CD4-positive, CD25-positive, alpha-beta regulatory T cell (primary cell): ENCODE results near the gene ACTR3C. TPM values are rescaled to one million over a fixed set of nuclear protein-coding genes. Genes with fewer than 3 reads are reported as not detected.
"Not testable (repeated sequence)": the region's sequence is repeated elsewhere in the genome, so short reads cannot be mapped to it uniquely, and the experiment has no call there.

ENCODE experiments used
- ATAC-seq, 2 donors: fragments of 150-1000 bp; cut with Tn5 transposase; one replicate each; pipeline ENCODE4 v1.10.0; 2021; ENCODE audit warnings: low read depth in 2 of 2, moderate number of reproducible peaks in 2 of 2, moderate library complexity in 1 of 2
- DNase-seq, 3 donors: peaks; one replicate each; pipeline versions ENCODE4 v3.0.0 to v3.0.0-alpha.2; 2012 to 2022; ENCODE audit warnings: mixed read lengths in 1 of 3
- H3K27ac ChIP-seq: one replicate; pipeline ENCODE4 v1.7.0; 2013; ENCODE audit warnings: mild to moderate bottlenecking, low read length; ENCODE audit not compliant: insufficient read depth, poor library complexity, severe bottlenecking
- H3K27me3 ChIP-seq: one replicate; pipeline ENCODE4 v1.7.0; 2013; ENCODE audit warnings: low read length; ENCODE audit not compliant: control insufficient read depth, insufficient read depth
- H3K36me3 ChIP-seq: one replicate; pipeline ENCODE4 v1.7.0; 2013; ENCODE audit warnings: mild to moderate bottlenecking, low read length, moderate library complexity; ENCODE audit not compliant: control insufficient read depth, insufficient read depth
- H3K4me1 ChIP-seq: 2 replicates; pipeline ENCODE4 v1.7.0; 2013; ENCODE audit warnings: mild to moderate bottlenecking, low read length; ENCODE audit not compliant: insufficient read depth, control insufficient read depth, poor library complexity, severe bottlenecking
- H3K4me3 ChIP-seq: one replicate; pipeline ENCODE4 v1.7.0; 2013; ENCODE audit warnings: low read depth, mild to moderate bottlenecking, low read length, moderate library complexity
- H3K9me3 ChIP-seq, 2 experiments: 1 replicate in 1 of 2; 2 replicates in 1 of 2; pipeline ENCODE4 v1.7.0; 2013; ENCODE audit warnings: low read length in 2 of 2, mild to moderate bottlenecking in 1 of 2, moderate library complexity in 1 of 2; ENCODE audit not compliant: control insufficient read depth in 2 of 2
- H3K27ac Mint-ChIP-seq, 3 donors: one replicate each; pipeline ENCODE4 v1.8.0; 2020 to 2022; ENCODE audit warnings: mild to moderate bottlenecking in 3 of 3, mixed read lengths in 3 of 3, moderate library complexity in 2 of 3
- H3K27me3 Mint-ChIP-seq: one replicate; pipeline ENCODE4 v1.8.0; 2022; ENCODE audit warnings: mild to moderate bottlenecking, mixed read lengths
- H3K36me3 Mint-ChIP-seq: one replicate; pipeline ENCODE4 v1.8.0; 2020; ENCODE audit warnings: mixed read lengths
- H3K4me1 Mint-ChIP-seq, 4 donors: one replicate each; pipeline ENCODE4 v1.8.0; 2020 to 2022; ENCODE audit warnings: mixed read lengths in 4 of 4, mild to moderate bottlenecking in 1 of 4
- H3K4me3 Mint-ChIP-seq, 4 donors: one replicate each; pipeline ENCODE4 v1.8.0; 2020 to 2022; ENCODE audit warnings: mild to moderate bottlenecking in 4 of 4, mixed read lengths in 4 of 4, moderate library complexity in 3 of 4
- H3K9me3 Mint-ChIP-seq, 7 donors: one replicate each; pipeline ENCODE4 v1.8.0; 2020 to 2022; ENCODE audit warnings: mixed read lengths in 7 of 7, mild to moderate bottlenecking in 3 of 7, moderate library complexity in 2 of 7
- polyA plus RNA-seq, 4 donors: library from polyadenylated mRNA; unstranded; fragments of 300-500 nt; fragmentation: Illumina TruSeq; gene quantifications; one replicate each; pipeline ENCODE4 v1.2.3, GENCODE V29; 2021
- total RNA-seq: library from RNA; stranded (reverse); gene quantifications from one replicate; pipeline ENCODE4 v1.2.3, GENCODE V29; 2022

The ACTR3C gene
- total and polyA plus RNA-seq, 5 donors from 2014 or later, result 4.3 to 17.2 (median 5.0) TPM

DNA sequence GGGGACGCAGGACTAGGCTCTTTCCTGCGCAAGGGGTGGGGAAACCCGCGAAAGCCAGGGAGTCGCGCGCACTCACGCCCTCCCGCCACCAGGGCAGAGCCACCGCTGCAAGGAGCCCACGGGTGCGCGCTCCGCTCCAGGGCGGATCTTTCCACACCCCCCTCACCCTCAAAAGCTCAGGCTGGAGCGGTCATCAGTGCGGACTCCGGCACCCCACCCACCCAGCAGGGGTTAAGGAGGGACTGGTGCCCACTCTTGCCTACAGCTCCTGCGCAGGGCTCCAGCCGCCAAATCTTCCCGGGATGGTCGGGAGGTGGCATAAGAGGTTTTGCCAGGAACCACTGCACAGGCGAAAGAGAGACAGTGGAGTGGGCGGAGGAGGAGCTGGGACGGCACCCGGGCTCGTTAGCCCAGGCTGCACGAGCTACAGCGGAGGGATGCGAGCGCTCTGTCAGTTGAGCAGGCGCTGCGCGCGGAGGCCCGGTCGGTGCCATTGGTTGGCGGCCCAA lies 102.6 kb downstream of the ACTR3C start:
- not testable (repeated sequence) for H3K36me3 Mint-ChIP-seq, H3K27ac ChIP-seq, DNase-seq, H3K27me3 ChIP-seq, H3K4me3 ChIP-seq, H3K9me3 ChIP-seq, ATAC-seq, H3K4me3 Mint-ChIP-seq, H3K4me1 ChIP-seq, H3K36me3 ChIP-seq, H3K27ac Mint-ChIP-seq, H3K4me1 Mint-ChIP-seq
- peaks cover 24% of the 10 kb centered on the region for H3K27me3 Mint-ChIP-seq
- peaks cover 0 to 11% (median 1%) of the 10 kb centered on the region in 7 donors for H3K9me3 Mint-ChIP-seq

DNA sequence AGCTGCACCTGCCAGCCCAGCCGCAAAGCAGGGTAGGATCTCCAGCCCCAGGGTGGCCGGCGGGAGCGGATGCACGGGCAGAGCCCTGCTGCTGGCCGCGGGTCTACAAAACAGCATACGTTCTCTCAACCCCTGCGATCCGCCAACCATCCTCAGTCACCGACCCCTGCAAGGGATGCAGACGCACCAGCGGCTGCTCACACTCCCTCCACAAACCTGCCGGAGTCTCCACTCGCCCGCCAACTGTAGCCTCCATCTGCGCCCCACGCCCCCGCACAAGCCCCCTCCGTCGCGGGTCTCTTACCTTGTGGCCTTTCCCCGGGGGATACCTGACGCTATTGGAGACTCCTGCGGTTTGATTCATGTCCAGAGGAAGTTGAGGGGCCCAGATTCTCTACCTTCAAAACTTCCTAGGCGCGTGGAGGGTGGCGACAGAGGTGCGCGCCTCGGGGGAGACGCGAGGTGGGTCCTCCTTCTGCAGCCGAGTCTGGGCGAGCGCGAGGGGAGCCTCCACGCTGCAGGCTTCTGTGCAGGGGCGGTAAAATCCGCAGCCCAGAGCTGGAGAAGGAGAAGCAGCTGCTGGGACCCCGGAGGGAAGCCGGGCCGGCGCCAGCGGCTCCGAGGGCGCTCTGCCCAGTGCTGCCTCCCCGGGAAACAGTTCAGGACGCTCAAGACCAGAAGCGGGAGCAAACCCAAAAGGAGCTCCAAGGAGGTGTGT lies 103.2 kb downstream of the ACTR3C start:
- H3K27me3 ChIP-seq, H3K27ac Mint-ChIP-seq, ATAC-seq, H3K9me3 ChIP-seq, H3K4me3 ChIP-seq, H3K27ac ChIP-seq, H3K36me3 Mint-ChIP-seq, H3K4me1 ChIP-seq, H3K9me3 Mint-ChIP-seq, DNase-seq, H3K4me1 Mint-ChIP-seq, H3K36me3 ChIP-seq: not testable (repeated sequence)
- Mint-ChIP-seq H3K4me3 (peak overlapping the region in 1 of 4 donors; percentile 28), H3K27me3 (peaks cover 21% of the 10 kb centered on the region)

DNA sequence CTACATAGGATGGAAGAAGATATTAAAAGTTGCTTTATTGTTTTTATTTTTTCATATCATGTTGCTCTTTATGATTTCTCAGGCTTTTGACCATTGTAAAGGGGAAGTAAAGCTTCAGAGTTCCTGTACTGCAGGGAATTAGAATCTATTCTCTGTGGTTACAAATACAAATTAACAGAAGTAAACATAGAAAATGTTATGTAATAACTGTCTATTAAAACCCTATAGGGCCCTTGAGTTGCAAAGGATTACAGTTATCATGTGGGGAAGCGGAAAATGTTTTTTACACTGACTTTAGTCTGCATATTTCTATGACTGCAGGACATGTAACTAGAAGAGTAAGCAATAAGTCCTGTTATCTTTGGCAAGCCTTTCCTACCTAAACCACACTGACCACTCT lies 116.5 kb downstream of the ACTR3C start:
- H3K27ac ChIP-seq, H3K9me3 ChIP-seq, H3K4me3 ChIP-seq, H3K27me3 ChIP-seq, ATAC-seq, DNase-seq, H3K9me3 Mint-ChIP-seq, H3K36me3 ChIP-seq, H3K27ac Mint-ChIP-seq, H3K4me1 ChIP-seq, H3K4me1 Mint-ChIP-seq, H3K36me3 Mint-ChIP-seq, H3K4me3 Mint-ChIP-seq, H3K27me3 Mint-ChIP-seq: not testable (repeated sequence)

DNA sequence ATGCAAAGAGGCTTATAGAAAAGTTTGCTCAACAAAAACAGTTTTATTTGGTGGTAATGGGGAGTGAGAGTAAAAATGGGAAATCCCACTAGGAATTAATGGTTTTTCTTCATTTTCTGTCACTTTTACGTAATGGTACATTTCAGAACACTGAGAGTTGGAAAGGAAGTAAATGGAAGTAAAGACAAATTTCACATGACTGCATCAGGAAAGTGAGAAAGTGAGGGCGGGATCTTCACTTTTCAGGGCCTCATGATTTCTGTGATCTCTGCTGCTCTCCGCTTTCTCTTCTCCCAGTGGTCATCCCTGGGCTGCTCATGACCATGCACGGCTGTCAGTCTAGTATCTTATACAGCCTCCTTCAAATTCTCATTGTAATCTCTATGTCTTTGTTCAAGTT lies 117.5 kb downstream of the ACTR3C start:
- H3K9me3 Mint-ChIP-seq, H3K36me3 Mint-ChIP-seq, H3K36me3 ChIP-seq, H3K4me3 Mint-ChIP-seq, H3K27ac Mint-ChIP-seq, H3K4me3 ChIP-seq, ATAC-seq, H3K27me3 ChIP-seq, DNase-seq, H3K4me1 Mint-ChIP-seq, H3K4me1 ChIP-seq, H3K27me3 Mint-ChIP-seq, H3K9me3 ChIP-seq, H3K27ac ChIP-seq: not testable (repeated sequence)

DNA sequence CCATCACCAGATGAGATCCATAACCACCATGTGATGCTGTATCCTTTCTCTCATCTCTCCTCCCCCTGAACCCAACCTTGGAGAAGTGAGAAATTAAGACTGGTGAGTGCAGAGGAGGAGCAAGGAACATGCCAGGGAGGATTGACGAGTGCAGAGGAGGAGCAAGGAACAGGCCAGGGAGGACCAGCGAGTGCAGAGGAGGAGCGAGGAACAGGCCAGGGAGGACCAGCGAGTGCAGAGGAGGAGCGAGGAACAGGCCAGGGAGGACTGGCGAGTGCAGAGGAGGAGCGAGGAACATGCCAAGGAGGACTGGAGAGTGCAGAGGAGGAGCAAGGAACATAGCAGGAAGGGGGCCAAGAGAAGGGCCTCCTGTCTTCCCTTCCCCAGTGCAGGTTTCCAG lies 118.8 kb downstream of the ACTR3C start:
- H3K4me1 ChIP-seq, H3K36me3 Mint-ChIP-seq, H3K27ac ChIP-seq, ATAC-seq, H3K27me3 ChIP-seq, DNase-seq, H3K4me3 Mint-ChIP-seq, H3K36me3 ChIP-seq, H3K4me3 ChIP-seq, H3K9me3 Mint-ChIP-seq, H3K27ac Mint-ChIP-seq, H3K27me3 Mint-ChIP-seq, H3K9me3 ChIP-seq, H3K4me1 Mint-ChIP-seq: not testable (repeated sequence)

DNA sequence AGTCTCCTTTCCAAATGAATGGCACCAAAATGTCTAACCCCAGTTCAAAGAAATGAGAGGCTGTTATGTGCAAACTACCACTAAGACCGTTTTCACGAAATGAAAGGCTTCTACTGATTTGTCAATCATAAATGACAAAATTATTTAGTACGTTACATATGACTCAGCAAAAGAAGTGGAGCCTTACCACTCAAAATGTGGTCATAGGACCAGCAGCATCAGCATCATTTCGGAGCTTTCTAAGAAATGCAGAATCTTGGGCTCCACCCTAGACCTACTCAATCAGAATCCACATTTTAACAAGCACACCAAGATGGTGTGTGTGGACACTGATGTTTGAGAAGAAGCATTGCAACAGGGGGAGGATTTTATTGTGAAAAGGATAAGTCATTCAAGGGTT lies 120.5 kb downstream of the ACTR3C start:
- H3K27me3 ChIP-seq, H3K36me3 ChIP-seq, H3K9me3 ChIP-seq, H3K27ac ChIP-seq, H3K4me1 Mint-ChIP-seq, H3K4me1 ChIP-seq, H3K9me3 Mint-ChIP-seq, H3K36me3 Mint-ChIP-seq, H3K27ac Mint-ChIP-seq, H3K4me3 ChIP-seq, H3K27me3 Mint-ChIP-seq, ATAC-seq, H3K4me3 Mint-ChIP-seq: not testable (repeated sequence)
- DNase-seq, result peak in 1 of 3 donors; percentile 32

Other genes with a start within 250 kb of the ACTR3C start
- gene LRRC61, start 190 bp downstream of the ACTR3C start, total RNA-seq, result 10.7 TPM
- 10 to 100 TPM; 21.9 to 33.1 (median 25.6) TPM for gene LRRC61, start 190 bp downstream of the ACTR3C start, polyA plus RNA-seq
- gene RARRES2, start 18.1 kb upstream of the ACTR3C start, total RNA-seq, result not detected
- not detected for gene RARRES2, start 18.1 kb upstream of the ACTR3C start, polyA plus RNA-seq
- 40.3 TPM for gene REPIN1, start 45.3 kb upstream of the ACTR3C start, total RNA-seq
- gene REPIN1, start 45.3 kb upstream of the ACTR3C start, polyA plus RNA-seq, result 10 to 100 TPM; 22.5 to 35.2 (median 26.5) TPM
- gene ZNF775, start 55.8 kb upstream of the ACTR3C start, total RNA-seq, result 2.9 TPM
- gene ZNF775, start 55.8 kb upstream of the ACTR3C start, polyA plus RNA-seq, result 1 to 10 TPM; 2.2 to 7.6 (median 4.1) TPM
- 8.0 TPM for gene GIMAP8, start 127.1 kb upstream of the ACTR3C start, total RNA-seq
- gene GIMAP8, start 127.1 kb upstream of the ACTR3C start, polyA plus RNA-seq, result 10 to 100 TPM; 11.3 to 30.8 (median 18.4) TPM
- gene GIMAP7, start 191.3 kb upstream of the ACTR3C start, total RNA-seq, result 64.2 TPM
- gene GIMAP7, start 191.3 kb upstream of the ACTR3C start, polyA plus RNA-seq, result 1,000 to 10,000 TPM in 1 of 4 donors, 100 to 1,000 TPM in 3; 519 to 1,084 (median 836) TPM
- gene GIMAP4, start 243.8 kb upstream of the ACTR3C start, total RNA-seq, result 90.1 TPM
- 100 to 1,000 TPM; 402 to 667 (median 490) TPM for gene GIMAP4, start 243.8 kb upstream of the ACTR3C start, polyA plus RNA-seq